ENCODE results near the gene AGTPBP1.

DNA sequence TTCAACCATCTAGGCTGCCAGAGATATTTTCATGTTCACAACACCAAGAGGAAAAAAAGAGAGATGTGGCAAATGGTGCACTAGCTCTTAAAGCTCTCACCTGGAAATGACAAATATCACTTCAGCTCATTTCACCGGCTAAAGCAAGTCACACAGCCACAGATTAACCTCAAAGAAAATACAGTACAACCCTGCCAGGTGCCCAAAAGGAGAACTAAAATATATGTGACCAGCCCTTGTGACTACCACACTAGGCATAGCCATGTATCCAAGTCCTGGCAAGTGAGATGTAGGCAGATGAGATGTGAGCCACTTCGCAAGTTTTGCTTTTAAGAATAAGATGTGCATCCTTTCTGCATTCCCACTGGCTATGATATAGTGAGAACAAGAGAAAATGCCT, 41.4 kb downstream of the AGTPBP1 start:
- no peak for TF ChIP-seq CTCF (IDR thresholded peaks at IDR 0.05)
- TF ChIP-seq EP300 (IDR thresholded peaks at IDR 0.05) = no peak
